Calu3 (cell line): ENCODE measurements around the gene BLVRB. TPM values are rescaled to one million over a fixed set of nuclear protein-coding genes. Genes with fewer than 3 reads are reported as not detected.
"Not testable (repeated sequence)": the region's sequence is repeated elsewhere in the genome, so short reads cannot be mapped to it uniquely, and the experiment has no call there.

Experiments
- BruUV-seq: library from RNA; stranded (reverse); fragments of 400-500 nt; replicated peaks from 2 replicates; lab custom pipeline; 2021; lab: Mats Ljungman, UMichigan
- CTCF ChIA-PET: fragments of 300-600 bp; sonication (Branson Sonifier 250); formaldehyde crosslinking; loops from one replicate; lab custom pipeline; 2022; ENCODE audit warnings: antibody characterized with exemption; lab: Charles Lee
- DNase-seq: peaks from one replicate; pipeline ENCODE4 v3.0.0; 2022
- H3K27ac Mint-ChIP-seq: one replicate; pipeline ENCODE4 v1.8.0; 2022; ENCODE audit warnings: mixed read lengths; ENCODE audit not compliant: unreplicated experiment
- H3K27me3 Mint-ChIP-seq: one replicate; pipeline ENCODE4 v1.8.0; 2022; ENCODE audit warnings: mixed read lengths; ENCODE audit not compliant: unreplicated experiment
- H3K36me3 Mint-ChIP-seq: one replicate; pipeline ENCODE4 v1.8.0; 2022; ENCODE audit warnings: mild to moderate bottlenecking, moderate library complexity, mixed read lengths; ENCODE audit not compliant: insufficient read depth, unreplicated experiment
- H3K4me1 Mint-ChIP-seq: one replicate; pipeline ENCODE4 v1.8.0; 2022; ENCODE audit warnings: mild to moderate bottlenecking, low read depth, mixed read lengths; ENCODE audit not compliant: unreplicated experiment
- H3K4me3 Mint-ChIP-seq: one replicate; pipeline ENCODE4 v1.8.0; 2022; ENCODE audit warnings: mild to moderate bottlenecking, low read depth, moderate library complexity, mixed read lengths; ENCODE audit not compliant: unreplicated experiment
- H3K9me3 Mint-ChIP-seq: one replicate; pipeline ENCODE4 v1.8.0; 2022; ENCODE audit warnings: low read depth, mixed read lengths; ENCODE audit not compliant: unreplicated experiment
- CTCF ChIP-seq: fragments of 200-600 bp; IDR thresholded peaks from one replicate; pipeline ENCODE4 v1.8.0; 2022; ENCODE audit warnings: antibody characterized with exemption; ENCODE audit not compliant: unreplicated experiment
- intact Hi-C: fragments of 100-400 bp; cut with micrococcal nuclease; formaldehyde crosslinking; loops from one replicate; pipeline ENCODE4 v1.10.0; 2022; ENCODE audit not compliant: unreplicated experiment
- total RNA-seq: library from RNA; stranded (reverse); gene quantifications from 2 replicates; pipeline ENCODE4 v1.2.3, GENCODE V29; 2022

Gene BLVRB
- total RNA-seq, 1 experiment from 2014 or later: 107 TPM

- CTCF ChIA-PET: interaction anchor here (0.6 to 3.8 kb wide), 15 partner anchors 18 to 678 kb away, joined by 3 to 29 read pairs (median 4); no protein-coding TSS in a partner anchor
- H3K27me3 Mint-ChIP-seq: peaks cover 17% of the 10 kb centered on the region
- BruUV-seq: TSS peak; percentile 85
- H3K4me1 Mint-ChIP-seq: peaks cover 32% of the 10 kb centered on the region
- peaks cover 25% of the 10 kb centered on the region for H3K36me3 Mint-ChIP-seq
- H3K9me3 Mint-ChIP-seq: no peaks in the 10 kb centered on the region
- intact Hi-C loops: loop anchor here (10.0 kb wide), 1 partner anchor 130 kb away; no protein-coding TSS in a partner anchor
- H3K4me3 Mint-ChIP-seq: peak overlapping the region; percentile 99
- peak overlapping the region; percentile 83 for H3K27ac Mint-ChIP-seq
- TF ChIP-seq CTCF: no peak
- DNase-seq: no peak
Observed at GRCh38 chr19:40465025-40465556, 454 bp downstream of the BLVRB start.

GRCh38 chr19:40464059-40465024 is 1.2 kb downstream of the BLVRB start:
- no TSS peak for BruUV-seq
- peak; percentile 92 for TF ChIP-seq CTCF
- peak; percentile 97 for DNase-seq
- Mint-ChIP-seq H3K36me3 (peaks cover 25% of the 10 kb centered on the region), H3K27ac (peak overlapping the region; percentile 83), H3K9me3 (no peaks in the 10 kb centered on the region), H3K4me1 (peaks cover 32% of the 10 kb centered on the region), H3K4me3 (peak overlapping the region; percentile 99), H3K27me3 (peaks cover 17% of the 10 kb centered on the region)
- CTCF ChIA-PET: interaction anchor here (0.5 to 3.8 kb wide), 27 partner anchors 12 to 182 kb away, joined by 3 to 29 read pairs (median 4); partner anchors contain the start of gene SERTAD1
- intact Hi-C loops: loop anchor here (5.0 to 10.0 kb wide), 2 partner anchors 63 to 130 kb away; no protein-coding TSS in a partner anchor

GRCh38 chr19:40463587-40464037 is 1.9 kb downstream of the BLVRB start:
- Mint-ChIP-seq H3K4me1 (peaks cover 32% of the 10 kb centered on the region), H3K27me3 (peaks cover 17% of the 10 kb centered on the region), H3K36me3 (peaks cover 25% of the 10 kb centered on the region), H3K4me3 (peak overlapping the region; percentile 2), H3K27ac (peak overlapping the region; percentile 18)
- CTCF ChIA-PET: interaction anchor here (0.5 to 3.8 kb wide), 26 partner anchors 11 to 1107 kb away, joined by 3 to 29 read pairs (median 4); partner anchors contain the start of gene SERTAD1
- not testable (repeated sequence) for H3K9me3 Mint-ChIP-seq, BruUV-seq
- intact Hi-C loops: loop anchor here (5.0 to 10.0 kb wide), 2 partner anchors 64 to 131 kb away; no protein-coding TSS in a partner anchor
- DNase-seq: peak; percentile 67

- intact Hi-C loops: loop anchor here (5.0 to 10.0 kb wide), 2 partner anchors 66 to 133 kb away; no protein-coding TSS in a partner anchor
- DNase-seq: no peak
- Mint-ChIP-seq H3K4me1 (peaks cover 30% of the 10 kb centered on the region), H3K4me3 (no peak overlapping the region), H3K9me3 (no peaks in the 10 kb centered on the region), H3K36me3 (peaks cover 32% of the 10 kb centered on the region), H3K27me3 (peaks cover 12% of the 10 kb centered on the region), H3K27ac (no peak overlapping the region)
- no peak for TF ChIP-seq CTCF
- no TSS peak for BruUV-seq
- CTCF ChIA-PET: interaction anchor here (0.7 to 1.0 kb wide), 2 partner anchors 9 to 57 kb away, joined by 3 read pairs; no protein-coding TSS in a partner anchor
Observed at GRCh38 chr19:40461669-40462221, 3.8 kb downstream of the BLVRB start.
